Neural cell (in vitro differentiated cells): ENCODE results near the gene RFTN1. TPM values are rescaled to one million over a fixed set of nuclear protein-coding genes. Genes with fewer than 3 reads are reported as not detected.

Experiments
- H2AFZ ChIP-seq: fragments of 200-600, 300-800 bp; sonication (generic), shearing (Covaris generic); 2 replicates; pipeline ENCODE4 v1.6.0; 2014; ENCODE audit warnings: low read depth, mild to moderate bottlenecking, antibody characterized with exemption, low read length, moderate library complexity
- H3F3A ChIP-seq: fragments of 200-600 bp; shearing (Covaris generic); 2 replicates; pipeline ENCODE4 v1.6.1; 2016; ENCODE audit warnings: mild to moderate bottlenecking, moderate library complexity, mixed read lengths, antibody characterized with exemption, low read length; ENCODE audit not compliant: insufficient read depth, poor library complexity, severe bottlenecking
- H3K27ac ChIP-seq: fragments of 200-600, 300-800 bp; sonication (generic), shearing (Covaris generic); 2 replicates; pipeline ENCODE4 v1.5.1; 2014; ENCODE audit warnings: mild to moderate bottlenecking, low read length, moderate library complexity
- H3K27me3 ChIP-seq: fragments of 300-800, 200-600 bp; sonication (generic), shearing (Covaris generic); 2 replicates; pipeline ENCODE4 v1.6.0; 2014; ENCODE audit warnings: mild to moderate bottlenecking, low read depth, low read length, moderate library complexity; ENCODE audit not compliant: insufficient read depth
- H3K36me3 ChIP-seq: fragments of 300-800, 200-600 bp; sonication (generic), shearing (Covaris generic); 2 replicates; pipeline ENCODE4 v1.5.1; 2014; ENCODE audit warnings: mild to moderate bottlenecking, antibody characterized with exemption, low read length, moderate library complexity; ENCODE audit not compliant: insufficient read depth
- H3K4me2 ChIP-seq: fragments of 300-800, 200-600 bp; sonication (generic), shearing (Covaris generic); 2 replicates; pipeline ENCODE4 v1.6.0; 2014; ENCODE audit warnings: mild to moderate bottlenecking, low read length
- H3K4me3 ChIP-seq: fragments of 300-800, 200-600 bp; sonication (generic), shearing (Covaris generic); 2 replicates; pipeline ENCODE4 v1.5.1; 2014; ENCODE audit warnings: mild to moderate bottlenecking, low read length, moderate library complexity
- H3K79me2 ChIP-seq: fragments of 200-600 bp; shearing (Covaris generic); replicated peaks from 2 replicates; pipeline ENCODE4 v1.6.0; 2014; ENCODE audit warnings: mild to moderate bottlenecking, low read length, moderate library complexity; ENCODE audit not compliant: insufficient read depth
- H3K9ac ChIP-seq: fragments of 300-800, 200-600 bp; sonication (generic), shearing (Covaris generic); 2 replicates; pipeline ENCODE4 v1.6.1; 2016; ENCODE audit warnings: mild to moderate bottlenecking, low read length, mixed read lengths
- H3K9me2 ChIP-seq: fragments of 200-600 bp; shearing (Covaris generic); 2 replicates; pipeline ENCODE4 v1.6.1; 2016; ENCODE audit warnings: mild to moderate bottlenecking, low read length, mixed read lengths; ENCODE audit not compliant: insufficient read depth
- H3K9me3 ChIP-seq: fragments of 200-600, 300-800 bp; sonication (generic), shearing (Covaris generic); 2 replicates; pipeline ENCODE4 v1.6.1; 2016; ENCODE audit warnings: mild to moderate bottlenecking, mixed run types, low read length, moderate library complexity, mixed read lengths
- H4K20me1 ChIP-seq: fragments of 200-600 bp; shearing (Covaris generic); 2 replicates; pipeline ENCODE4 v1.6.1; 2016; ENCODE audit warnings: mild to moderate bottlenecking, mixed run types; ENCODE audit not compliant: insufficient read depth
- EP300 ChIP-seq: fragments of 450-650 bp; conservative IDR thresholded peaks from 2 replicates; pipeline ENCODE4 v1.6.1; 2014; ENCODE audit warnings: antibody characterized with exemption, mild to moderate bottlenecking, moderate library complexity; ENCODE audit not compliant: poor library complexity, severe bottlenecking
- EZH2 ChIP-seq: fragments of 200-600, 300-800 bp; shearing (Covaris generic), sonication (generic); IDR thresholded peaks from 2 replicates; pipeline ENCODE4 v1.6.1; 2014; ENCODE audit warnings: antibody characterized with exemption, low read length, borderline replicate concordance, mild to moderate bottlenecking; ENCODE audit not compliant: insufficient read depth, poor library complexity, severe bottlenecking
- MXI1 ChIP-seq: fragments of 450-650 bp; conservative IDR thresholded peaks from 2 replicates; pipeline ENCODE4 v1.6.1; 2014; ENCODE audit warnings: antibody characterized with exemption, mild to moderate bottlenecking; ENCODE audit not compliant: poor library complexity, severe bottlenecking
- POLR2AphosphoS5 ChIP-seq: IDR thresholded peaks from 2 replicates; pipeline ENCODE4 v1.6.1; 2012
- RAD21 ChIP-seq: fragments of 450-650 bp; conservative IDR thresholded peaks from 2 replicates; pipeline ENCODE4 v1.6.1; 2014; ENCODE audit warnings: antibody characterized with exemption, mild to moderate bottlenecking, moderate library complexity
- REST ChIP-seq: IDR thresholded peaks from 2 replicates; pipeline ENCODE4 v1.6.1; 2012; ENCODE audit warnings: borderline replicate concordance
- SMC3 ChIP-seq: fragments of 450-650 bp; conservative IDR thresholded peaks from 2 replicates; pipeline ENCODE4 v1.6.1; 2014; ENCODE audit warnings: antibody characterized with exemption, mild to moderate bottlenecking, moderate library complexity; ENCODE audit not compliant: poor library complexity
- TAF1 ChIP-seq: IDR thresholded peaks from 2 replicates; pipeline ENCODE4 v1.6.1; 2012; ENCODE audit warnings: low read depth
- polyA plus RNA-seq: library from polyadenylated mRNA; depleted of rRNA; stranded (reverse); fragments of >200 nt; gene quantifications from 2 replicates; pipeline ENCODE4 v1.2.3, GENCODE V29; 2014
- TF ChIP-seq, protein P1 (sequence below): fragments of 450-650 bp; IDR thresholded peaks from 2 replicates; pipeline ENCODE4 v1.5.1; 2014; ENCODE audit warnings: antibody characterized with exemption, mild to moderate bottlenecking, moderate library complexity; ENCODE audit not compliant: poor library complexity, severe bottlenecking

RFTN1 gene
- polyA plus RNA-seq, 1 donor from 2014 or later = 36.8 TPM

- no peaks in the 10 kb centered on the region for H3K27me3 ChIP-seq
- H3K27ac ChIP-seq = no peak overlapping the region
- H3K9me2 ChIP-seq = no peaks in the 10 kb centered on the region
- no peaks in the 10 kb centered on the region for H3K79me2 ChIP-seq
- H3K36me3 ChIP-seq = no peaks in the 10 kb centered on the region
- no peaks in the 10 kb centered on the region for H3K9me3 ChIP-seq
- TF ChIP-seq EZH2 = no peak
- TF ChIP-seq REST = no peak
- no peak for TF ChIP-seq EP300
- TF ChIP-seq, protein P1, sequence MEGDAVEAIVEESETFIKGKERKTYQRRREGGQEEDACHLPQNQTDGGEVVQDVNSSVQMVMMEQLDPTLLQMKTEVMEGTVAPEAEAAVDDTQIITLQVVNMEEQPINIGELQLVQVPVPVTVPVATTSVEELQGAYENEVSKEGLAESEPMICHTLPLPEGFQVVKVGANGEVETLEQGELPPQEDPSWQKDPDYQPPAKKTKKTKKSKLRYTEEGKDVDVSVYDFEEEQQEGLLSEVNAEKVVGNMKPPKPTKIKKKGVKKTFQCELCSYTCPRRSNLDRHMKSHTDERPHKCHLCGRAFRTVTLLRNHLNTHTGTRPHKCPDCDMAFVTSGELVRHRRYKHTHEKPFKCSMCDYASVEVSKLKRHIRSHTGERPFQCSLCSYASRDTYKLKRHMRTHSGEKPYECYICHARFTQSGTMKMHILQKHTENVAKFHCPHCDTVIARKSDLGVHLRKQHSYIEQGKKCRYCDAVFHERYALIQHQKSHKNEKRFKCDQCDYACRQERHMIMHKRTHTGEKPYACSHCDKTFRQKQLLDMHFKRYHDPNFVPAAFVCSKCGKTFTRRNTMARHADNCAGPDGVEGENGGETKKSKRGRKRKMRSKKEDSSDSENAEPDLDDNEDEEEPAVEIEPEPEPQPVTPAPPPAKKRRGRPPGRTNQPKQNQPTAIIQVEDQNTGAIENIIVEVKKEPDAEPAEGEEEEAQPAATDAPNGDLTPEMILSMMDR = no peak
- TF ChIP-seq POLR2AphosphoS5 = no peak
- TF ChIP-seq TAF1 = no peak
- no peak for TF ChIP-seq MXI1
- TF ChIP-seq SMC3 = no peak
- TF ChIP-seq RAD21 = no peak
- H2AFZ ChIP-seq = no peak overlapping the region
- no peak overlapping the region for H3K9ac ChIP-seq
- no peak overlapping the region for H3K4me3 ChIP-seq
- no peaks in the 10 kb centered on the region for H4K20me1 ChIP-seq
- H3K4me2 ChIP-seq = no peak overlapping the region
- H3F3A ChIP-seq = no peaks in the 10 kb centered on the region
Measured at GRCh38 chr3:16280671-16281070, 232.8 kb downstream of the RFTN1 start.

- Histone ChIP-seq H3F3A (no peaks in the 10 kb centered on the region), H3K79me2 (no peaks in the 10 kb centered on the region), H3K9ac (no peak overlapping the region), H3K27me3 (no peaks in the 10 kb centered on the region), H2AFZ (no peak overlapping the region), H3K4me3 (no peak overlapping the region), H3K9me3 (no peaks in the 10 kb centered on the region), H4K20me1 (no peaks in the 10 kb centered on the region), H3K9me2 (no peaks in the 10 kb centered on the region), H3K36me3 (no peaks in the 10 kb centered on the region), H3K4me2 (no peak overlapping the region), H3K27ac (no peak overlapping the region)
- TF ChIP-seq TAF1 (no peak), POLR2AphosphoS5 (no peak), RAD21 (no peak), SMC3 (no peak), MXI1 (no peak), REST (no peak), EP300 (no peak)
- TF ChIP-seq, protein P1 = no peak
Measured at GRCh38 chr3:16279010-16279801, 234.3 kb downstream of the RFTN1 start.
